Activated T-cell treated with anti-CD3 and anti-CD28 coated beads for 24 hours (primary cell): ENCODE data around the gene SORCS2.
"Not testable (repeated sequence)": the region's sequence is repeated elsewhere in the genome, so short reads cannot be mapped to it uniquely, and the experiment has no call there.

Experiments
- DNase-seq: peaks from one replicate; pipeline ENCODE4 v3.0.0-alpha.2; 2020; ENCODE audit warnings: low read depth

SORCS2 gene

GRCh38 chr4:7587433-7588405 lies 395.4 kb downstream of the SORCS2 start:
- DNase-seq = no peak

DNA sequence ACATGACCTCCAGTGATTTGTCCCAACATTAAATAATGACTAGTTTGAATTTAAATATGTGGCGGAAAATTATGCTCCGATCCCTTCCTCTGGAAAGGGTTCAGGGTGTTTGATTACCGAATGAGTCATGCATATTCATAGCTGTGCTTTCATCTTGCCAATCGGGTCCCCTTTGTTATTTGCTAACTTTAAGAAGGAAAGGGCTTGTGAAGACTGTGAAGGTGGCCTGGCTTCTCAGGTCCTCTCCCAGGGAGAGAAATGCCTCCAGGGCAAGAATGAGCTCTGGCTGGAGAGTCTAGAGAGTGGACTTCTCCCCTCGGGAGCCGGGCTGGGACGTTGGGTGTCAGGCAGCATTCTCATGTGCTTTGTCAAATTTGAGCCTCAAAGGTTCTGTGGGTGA lies 397.9 kb downstream of the SORCS2 start:
- DNase-seq = no peak

DNA sequence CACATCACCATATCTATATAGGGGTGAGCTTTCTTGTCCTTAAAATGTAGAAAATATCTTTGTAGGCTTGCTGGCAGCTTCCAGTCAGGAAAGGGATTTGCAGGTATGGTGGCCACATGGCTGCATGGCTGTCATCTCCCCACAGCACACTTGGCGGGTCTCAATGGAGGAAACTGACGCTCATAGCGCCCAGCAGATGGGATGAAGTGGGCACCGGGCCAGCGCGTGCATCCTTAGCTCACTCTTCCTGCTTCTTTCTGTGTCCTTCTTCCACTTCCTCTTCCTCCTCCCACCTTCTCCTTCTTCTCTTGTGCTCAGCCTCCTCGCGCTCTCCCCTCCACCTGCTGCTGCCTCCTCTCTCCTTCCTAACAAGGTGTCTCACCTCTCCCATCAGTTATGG lies 398.6 kb downstream of the SORCS2 start:
- no peak for DNase-seq

- DNase-seq = no peak
Measured at GRCh38 chr4:7591409-7592053, 399.2 kb downstream of the SORCS2 start.

- no peak for DNase-seq
Measured at GRCh38 chr4:7593646-7594412, 401.5 kb downstream of the SORCS2 start.

- no peak for DNase-seq
Measured at GRCh38 chr4:7595934-7596461, 403.7 kb downstream of the SORCS2 start.

DNA sequence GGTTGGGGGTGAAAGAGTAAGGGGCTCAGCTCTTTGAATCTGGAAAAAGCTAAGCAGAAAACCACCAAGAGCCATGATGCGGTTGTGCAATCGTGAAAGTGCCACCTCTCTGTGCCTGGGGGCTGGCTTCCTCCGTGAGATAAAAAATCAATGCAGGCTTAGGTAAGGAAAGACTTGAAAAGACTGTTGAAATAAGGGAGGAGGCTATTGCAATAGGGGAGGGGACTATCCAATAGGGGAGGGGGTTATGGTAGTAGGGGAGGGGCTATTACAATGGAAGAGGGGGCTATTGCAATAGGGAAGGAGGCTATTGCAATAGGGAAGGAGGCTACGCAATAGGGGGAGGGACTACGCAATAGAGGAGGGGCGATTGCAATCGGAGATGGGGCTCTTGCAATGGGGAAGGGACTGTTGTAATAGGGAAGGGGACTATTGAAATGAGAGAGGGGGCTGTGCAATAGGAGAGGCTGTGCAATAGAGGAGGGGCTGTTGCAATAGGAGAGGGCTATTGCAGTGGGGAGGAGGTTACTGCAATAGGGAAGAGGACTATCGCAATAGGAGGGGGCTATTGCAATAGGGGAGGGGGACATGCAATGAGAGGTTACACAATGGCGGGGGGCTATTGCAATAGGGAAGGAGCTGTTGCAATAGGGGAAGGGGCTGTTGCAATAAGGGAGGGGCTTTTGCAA lies 404.7 kb downstream of the SORCS2 start:
- DNase-seq = no peak

- DNase-seq = no peak
Measured at GRCh38 chr4:7598939-7599790, 406.8 kb downstream of the SORCS2 start.

DNA sequence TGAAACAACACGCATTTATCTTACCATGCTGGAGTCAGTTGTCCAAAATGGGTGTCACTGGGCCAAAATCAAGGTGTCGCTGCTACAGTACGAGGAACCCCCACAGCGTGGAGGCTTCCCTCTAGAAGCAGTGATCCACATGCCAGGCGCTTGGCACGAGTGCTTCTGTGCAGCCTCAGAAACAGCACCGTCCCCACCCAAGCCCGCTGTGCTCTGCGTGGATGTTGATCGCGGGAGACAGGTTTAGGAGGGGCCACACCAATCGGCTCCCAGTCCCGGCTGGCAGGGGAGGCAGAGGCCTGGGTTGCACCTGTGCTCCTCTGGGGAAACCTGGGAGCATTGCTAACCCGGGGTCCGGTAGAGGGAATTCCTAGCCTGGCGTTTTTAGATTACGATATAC lies 407.9 kb downstream of the SORCS2 start:
- no peak for DNase-seq

- not testable (repeated sequence) for DNase-seq
Measured at GRCh38 chr4:7602166-7602565, 409.8 kb downstream of the SORCS2 start.

- DNase-seq = no peak
Measured at GRCh38 chr4:7607156-7607910, 415.0 kb downstream of the SORCS2 start.

DNA sequence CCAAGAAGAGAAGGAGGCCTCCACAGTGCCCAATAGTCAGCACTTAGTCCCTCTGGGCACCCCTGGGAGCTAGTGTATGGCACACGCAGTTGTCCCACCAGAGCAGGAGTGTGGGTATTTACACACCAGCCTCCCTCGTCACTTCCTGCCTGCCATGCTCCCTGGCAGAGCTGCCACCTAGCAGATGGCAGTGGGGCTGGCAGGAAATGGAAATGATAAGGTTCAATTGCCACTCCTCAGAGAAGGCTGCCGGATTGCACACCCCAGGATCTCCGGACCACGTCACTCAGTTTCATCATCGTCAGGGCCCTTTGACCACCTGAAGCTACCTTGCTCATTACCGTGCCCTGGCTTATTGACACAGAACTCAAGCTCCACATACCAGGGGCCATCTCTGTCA lies 415.7 kb downstream of the SORCS2 start:
- DNase-seq = no peak

GRCh38 chr4:7609316-7609715 lies 417.0 kb downstream of the SORCS2 start:
- DNase-seq = no peak

- no peak for DNase-seq
Measured at GRCh38 chr4:7610022-7610670, 417.8 kb downstream of the SORCS2 start.

- no peak for DNase-seq
Measured at GRCh38 chr4:7610841-7611240, 418.5 kb downstream of the SORCS2 start.

- no peak for DNase-seq
Measured at GRCh38 chr4:7612311-7612897, 420.1 kb downstream of the SORCS2 start.

DNA sequence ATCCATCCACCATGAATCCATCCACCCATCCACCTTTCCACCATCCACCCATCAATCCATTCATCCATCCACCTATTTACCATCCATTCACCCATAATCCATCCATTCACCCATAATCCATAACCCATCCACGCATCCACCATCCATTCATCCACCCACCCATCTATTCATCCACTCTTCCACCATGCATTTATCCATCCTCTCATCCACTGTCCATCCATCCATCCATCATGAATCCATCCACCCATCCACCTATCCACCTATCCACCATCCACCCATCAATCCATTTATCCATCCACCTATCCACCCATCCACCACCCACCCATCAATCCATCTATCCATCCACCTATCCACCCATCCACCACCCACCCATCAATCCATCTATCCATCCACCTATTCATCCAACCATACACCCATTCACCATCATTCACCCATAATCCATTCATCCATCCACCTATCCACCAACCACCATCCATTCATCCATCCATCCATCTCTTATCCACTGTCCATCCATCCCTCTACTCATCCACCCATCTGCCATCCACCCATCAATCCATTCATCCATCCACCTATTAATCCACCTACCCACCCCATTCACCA lies 422.1 kb downstream of the SORCS2 start:
- DNase-seq = no peak

- DNase-seq = no peak
Measured at GRCh38 chr4:7616193-7616592, 423.9 kb downstream of the SORCS2 start.

DNA sequence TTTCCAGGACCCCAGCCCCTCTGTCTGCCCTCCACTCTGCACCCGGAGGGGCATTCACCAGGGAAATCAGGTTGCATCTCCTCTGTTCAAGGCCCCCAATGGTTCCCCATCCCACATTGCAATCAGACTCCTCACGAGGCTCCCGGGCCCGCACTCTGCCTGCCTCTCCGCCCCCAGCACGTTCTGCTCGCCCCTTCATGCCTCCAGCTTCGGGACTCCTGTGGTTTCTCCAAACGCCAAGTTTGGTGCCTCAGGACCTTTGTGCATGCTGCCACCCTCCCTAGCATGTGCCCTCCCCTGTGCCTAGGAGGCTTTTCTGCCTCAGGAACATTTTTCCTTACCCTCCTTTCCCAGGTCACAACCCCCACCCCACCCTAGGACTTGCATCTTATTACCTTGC lies 426.0 kb downstream of the SORCS2 start:
- no peak for DNase-seq
